ENCODE results near the gene TIMM22. TPM values are rescaled to one million over a fixed set of nuclear protein-coding genes. Genes with fewer than 3 reads are reported as not detected.

The TIMM22 gene
- polyA plus RNA-seq, 12 donors, result 11.3 to 17.8 (median 14.2) TPM; not detected in 1

GRCh38 chr17:1050996-1051925 is 54.3 kb downstream of the TIMM22 start:
- DNase-seq, result no peak

Other genes with a start within 250 kb of the TIMM22 start
- gene GEMIN4, start 244.9 kb upstream of the TIMM22 start, polyA plus RNA-seq (ENCODE audit: insufficient read length in 12 of 12), result 10 to 100 TPM in 11 of 12 donors, not detected in 1; 12.5 to 24.4 (median 14.5) TPM
- gene GLOD4, start 214.8 kb upstream of the TIMM22 start, polyA plus RNA-seq (ENCODE audit: insufficient read length in 12 of 12), result 10 to 100 TPM in 11 of 12 donors, not detected in 1; 44.0 to 67.6 (median 57.7) TPM
- gene MRM3, start 214.8 kb upstream of the TIMM22 start, polyA plus RNA-seq (ENCODE audit: insufficient read length in 12 of 12), result 10 to 100 TPM in 11 of 12 donors, not detected in 1; 10.9 to 20.0 (median 12.7) TPM
- 10 to 100 TPM in 11 of 12 donors, not detected in 1; 46.4 to 92.7 (median 52.4) TPM for gene NXN, start 17.4 kb upstream of the TIMM22 start, polyA plus RNA-seq (ENCODE audit: insufficient read length in 12 of 12)
- 10 to 100 TPM in 11 of 12 donors, not detected in 1; 26.7 to 67.1 (median 33.2) TPM for gene ABR, start 182.9 kb downstream of the TIMM22 start, polyA plus RNA-seq (ENCODE audit: insufficient read length in 12 of 12)